Smooth muscle cell of the brain vasculature (primary cell): Measurements from ENCODE around the gene RIPK4.

ENCODE experiments used
- DNase-seq: peaks from one replicate; pipeline ENCODE4 v3.0.0-alpha.2; 2012; ENCODE audit warnings: low read depth, low spot score

The RIPK4 gene

GRCh38 chr21:41769111-41769510, 2.3 kb upstream of the RIPK4 start:
- DNase-seq, result no peak

GRCh38 chr21:41768437-41769042, 1.7 kb upstream of the RIPK4 start:
- DNase-seq, result no peak

DNA sequence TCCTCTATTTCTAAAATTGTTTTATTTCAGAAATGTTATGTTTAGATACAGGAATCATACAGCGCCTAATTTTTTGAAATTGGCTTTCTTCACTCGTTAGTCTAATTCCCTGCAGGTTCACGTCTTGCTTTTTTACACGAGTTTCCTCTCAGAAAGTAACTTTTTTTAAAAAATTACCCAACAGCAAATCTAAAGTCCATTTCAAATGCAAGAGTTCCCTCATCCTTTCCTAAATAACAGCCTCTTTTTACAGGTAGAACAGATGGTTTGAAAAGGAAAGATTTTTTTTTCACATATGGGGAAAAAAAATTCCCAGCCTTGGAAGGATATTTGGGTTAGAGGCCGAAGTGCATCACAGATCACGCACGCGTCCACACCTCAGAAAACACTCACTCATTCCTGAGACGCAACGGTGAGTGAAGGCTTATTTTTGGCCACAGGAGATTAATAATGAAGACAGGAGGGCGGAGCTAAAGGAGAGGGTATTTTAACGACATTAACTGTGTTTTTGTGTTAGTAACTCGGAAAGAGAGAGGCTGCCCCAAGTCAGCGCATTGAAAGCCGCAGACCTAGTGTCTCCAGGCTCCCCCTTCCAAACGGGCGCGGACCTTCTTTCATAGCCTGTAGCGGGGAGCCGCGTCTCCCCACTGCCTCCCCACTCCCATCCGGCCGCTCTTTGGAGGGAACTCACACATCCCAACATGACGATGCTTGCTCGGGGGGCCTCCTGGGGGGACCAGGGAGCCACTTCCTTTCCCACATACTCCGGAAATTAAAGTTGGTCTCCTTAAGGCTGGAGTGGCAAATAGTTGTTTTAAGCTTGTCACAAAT, 969 bp upstream of the RIPK4 start:
- no peak for DNase-seq

- no peak for DNase-seq
Observed at GRCh38 chr21:41765973-41766882, 624 bp downstream of the RIPK4 start.

- no peak for DNase-seq
Observed at GRCh38 chr21:41765420-41765821, 1.4 kb downstream of the RIPK4 start.

- no peak for DNase-seq
Observed at GRCh38 chr21:41764558-41765419, 2.1 kb downstream of the RIPK4 start.

GRCh38 chr21:41763996-41764395, 2.9 kb downstream of the RIPK4 start:
- DNase-seq, result no peak

DNA sequence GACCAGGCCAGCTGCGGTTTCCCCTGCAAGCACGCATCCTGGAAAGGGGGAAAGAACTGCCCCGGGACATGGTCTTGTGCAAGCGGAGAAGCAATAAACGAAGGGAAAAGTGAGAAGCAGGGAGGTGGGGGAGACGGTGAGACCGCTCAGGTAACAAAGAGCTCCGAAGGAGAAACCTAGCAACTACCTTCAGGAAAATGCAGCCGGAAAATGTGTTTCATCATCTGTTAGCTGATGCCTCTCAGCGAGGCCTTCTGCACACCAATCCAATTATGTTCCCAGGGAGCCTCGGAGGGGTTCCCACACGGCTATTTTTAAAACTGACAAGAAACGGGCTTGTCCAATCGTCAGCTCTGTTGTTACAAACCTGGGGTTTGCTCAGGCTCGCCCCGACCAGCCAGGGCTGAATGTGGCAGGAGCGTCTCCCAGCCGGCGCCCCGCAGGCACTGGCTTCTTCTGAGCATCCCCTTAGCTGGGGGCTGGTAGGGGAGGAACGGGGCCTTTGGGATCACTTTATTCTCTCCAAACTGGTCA, 3.4 kb downstream of the RIPK4 start:
- no peak for DNase-seq

- DNase-seq, result no peak
Observed at GRCh38 chr21:41762753-41763152, 4.1 kb downstream of the RIPK4 start.

DNA sequence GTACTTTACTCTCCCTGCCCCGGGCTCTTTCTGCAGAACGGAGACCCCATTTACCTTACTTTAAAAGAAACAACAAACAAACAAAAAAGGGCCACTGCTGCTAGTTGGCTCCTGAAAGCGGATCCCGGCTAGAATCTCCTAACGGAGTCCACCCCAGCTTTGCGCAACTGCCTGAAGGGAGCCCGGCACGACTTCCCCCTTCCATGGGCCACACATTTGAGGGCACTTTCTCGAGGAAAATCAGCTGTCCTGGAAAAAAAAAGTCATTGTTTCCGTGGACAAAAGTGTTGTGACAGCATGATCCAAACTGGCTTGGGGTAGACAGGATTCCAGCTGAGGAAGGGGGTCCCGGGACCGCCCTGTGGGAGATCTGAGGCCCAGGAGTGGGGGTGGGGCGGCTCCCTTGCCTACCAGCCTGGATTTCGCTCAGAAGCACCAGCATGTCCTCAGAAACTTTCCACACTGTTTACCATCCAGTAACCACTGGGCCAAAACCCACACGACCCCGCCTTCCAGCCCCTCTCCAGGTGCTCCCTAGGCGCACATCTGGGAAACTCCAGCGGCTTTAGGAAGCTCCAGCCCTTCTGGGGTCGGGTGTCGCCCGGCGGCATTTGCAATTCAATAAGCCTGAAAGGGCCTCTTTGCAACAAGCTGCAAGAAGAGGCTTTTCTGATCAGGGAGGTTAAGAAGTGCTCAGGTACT, 4.8 kb downstream of the RIPK4 start:
- no peak for DNase-seq

DNA sequence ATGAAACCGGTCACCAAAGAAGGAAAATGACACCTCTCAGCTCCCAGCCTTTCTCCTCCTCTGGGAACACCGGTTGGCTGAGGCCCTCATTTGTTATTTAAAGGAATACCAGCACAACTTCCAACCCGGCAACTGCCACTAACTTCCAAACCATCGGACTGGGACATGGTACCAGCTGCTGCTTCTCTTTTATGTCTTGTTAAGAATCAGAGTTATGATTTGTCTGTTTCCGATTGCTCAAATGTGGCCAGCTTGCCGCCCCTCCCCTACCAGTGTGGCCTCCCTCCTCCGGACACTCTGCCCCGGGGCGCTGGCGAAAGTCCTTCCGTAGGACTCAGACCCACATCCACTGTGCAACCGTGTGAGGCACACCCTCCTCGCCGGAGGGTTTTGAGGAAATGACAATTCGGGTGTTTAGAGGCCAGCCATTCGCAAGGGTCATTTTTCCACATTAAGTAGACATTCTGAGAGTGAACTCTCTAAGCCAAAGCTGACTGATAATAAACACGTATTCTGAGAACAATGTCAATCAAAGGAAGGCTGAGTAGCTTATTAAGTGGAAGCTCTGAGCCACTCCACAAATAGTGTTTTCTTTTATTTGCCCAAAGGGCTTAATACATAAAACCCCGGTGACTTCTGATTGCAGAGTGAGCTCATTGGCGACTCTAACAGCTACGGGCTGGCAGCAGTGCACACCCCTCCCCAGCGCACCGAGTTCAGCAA, 5.5 kb downstream of the RIPK4 start:
- no peak for DNase-seq

DNA sequence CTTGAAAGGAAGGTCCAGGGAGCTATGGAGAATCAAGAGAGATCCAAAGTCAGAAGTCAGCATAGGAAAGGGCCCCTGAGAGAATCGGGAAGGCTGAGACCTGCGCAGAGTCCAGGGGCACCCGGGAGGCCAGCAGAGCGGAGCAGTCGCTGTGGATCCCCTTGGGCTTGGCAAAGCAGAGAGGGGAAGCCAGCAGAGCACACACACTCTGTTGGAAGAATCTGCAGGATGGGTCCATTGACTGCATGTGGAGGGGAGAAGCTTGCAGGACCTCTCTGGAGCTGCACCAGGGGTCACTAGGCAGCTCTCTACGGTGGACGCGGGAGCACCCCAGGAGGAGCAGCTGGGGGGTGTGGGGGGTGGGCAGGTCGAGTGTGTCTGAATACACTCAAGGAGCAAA, 6.4 kb downstream of the RIPK4 start:
- no peak for DNase-seq

GRCh38 chr21:41759926-41760325, 6.9 kb downstream of the RIPK4 start:
- no peak for DNase-seq

DNA sequence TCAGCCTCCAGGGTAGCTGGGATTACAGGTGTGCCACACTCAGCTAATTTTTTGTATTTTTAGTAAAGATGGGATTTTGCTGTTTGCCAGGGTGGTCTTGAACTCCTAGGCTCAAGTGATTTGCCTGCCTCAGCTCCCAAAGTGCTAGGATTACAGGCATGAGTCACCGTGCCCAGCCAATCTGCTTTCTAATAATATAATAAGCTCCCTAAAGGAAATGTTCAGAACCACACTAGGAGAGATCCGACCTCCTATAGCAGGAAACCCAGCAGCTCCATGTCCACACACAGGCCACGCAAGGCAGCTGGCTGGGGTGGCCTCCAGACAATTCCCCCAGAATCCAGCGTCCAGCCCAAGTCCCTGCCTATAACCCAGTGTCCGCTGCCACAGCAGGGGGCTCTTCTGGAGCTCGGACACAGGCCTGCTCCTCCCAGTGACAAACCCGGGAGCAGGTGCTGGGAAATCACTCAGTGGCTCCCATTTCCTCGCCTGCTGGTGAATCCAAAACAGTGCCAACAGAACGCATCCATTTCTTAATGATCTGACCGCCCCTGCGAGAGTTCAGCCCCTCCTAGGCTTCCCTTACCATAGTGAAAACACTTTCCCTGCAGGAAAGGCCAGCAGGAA, 7.5 kb downstream of the RIPK4 start:
- no peak for DNase-seq

DNA sequence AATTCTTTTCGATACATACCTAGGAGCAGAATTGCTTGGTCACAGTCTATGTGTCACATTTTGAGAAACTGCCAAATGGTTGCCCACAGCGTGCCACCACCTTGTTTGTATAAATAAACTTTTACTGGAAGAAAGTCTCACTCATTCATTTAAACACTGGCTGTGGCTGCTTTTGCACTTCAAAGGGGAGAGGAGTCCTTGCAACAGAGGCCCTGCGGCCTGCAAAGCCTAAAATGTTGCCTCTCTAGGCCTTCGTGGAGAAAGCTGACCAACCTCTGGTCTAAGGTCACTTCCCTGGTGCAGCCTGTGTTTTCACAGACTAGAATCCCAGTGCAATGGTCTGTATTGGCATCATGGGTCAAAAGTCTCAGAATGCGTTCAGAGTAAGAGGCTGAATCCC, 8.3 kb downstream of the RIPK4 start:
- no peak for DNase-seq

GRCh38 chr21:41755934-41756773, 10.7 kb downstream of the RIPK4 start:
- no peak for DNase-seq

DNA sequence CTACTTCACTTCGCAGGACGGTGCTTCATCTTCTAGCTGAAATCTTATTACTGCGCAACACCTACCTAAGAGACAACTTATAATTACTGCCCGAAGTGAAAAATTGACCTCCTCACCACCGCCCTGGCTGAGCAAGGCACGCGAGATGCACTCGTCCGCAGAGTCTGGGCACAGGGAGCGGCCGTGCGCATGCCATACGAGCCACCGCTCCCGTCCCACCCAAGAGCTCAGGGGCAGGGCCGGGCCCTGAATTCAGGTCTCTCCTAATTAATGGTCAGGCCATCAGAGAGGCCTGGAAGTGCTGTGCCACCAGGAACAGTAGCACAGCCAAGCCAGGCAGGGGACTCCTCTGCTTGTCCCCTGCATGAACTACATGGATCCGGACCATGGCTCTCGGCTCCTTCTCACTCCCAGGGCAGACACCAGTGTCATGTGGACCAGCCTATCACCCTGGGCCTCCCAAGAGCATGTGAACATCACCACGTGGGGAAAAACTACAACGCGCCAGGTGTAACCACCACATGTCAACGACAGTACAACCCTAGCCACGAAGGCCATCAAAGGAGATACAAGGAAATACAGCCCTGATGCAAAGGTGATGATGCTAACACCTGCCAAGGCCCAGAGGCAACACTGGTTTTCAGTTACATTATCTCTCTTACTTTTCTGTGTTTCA, 11.5 kb downstream of the RIPK4 start:
- DNase-seq, result no peak

DNA sequence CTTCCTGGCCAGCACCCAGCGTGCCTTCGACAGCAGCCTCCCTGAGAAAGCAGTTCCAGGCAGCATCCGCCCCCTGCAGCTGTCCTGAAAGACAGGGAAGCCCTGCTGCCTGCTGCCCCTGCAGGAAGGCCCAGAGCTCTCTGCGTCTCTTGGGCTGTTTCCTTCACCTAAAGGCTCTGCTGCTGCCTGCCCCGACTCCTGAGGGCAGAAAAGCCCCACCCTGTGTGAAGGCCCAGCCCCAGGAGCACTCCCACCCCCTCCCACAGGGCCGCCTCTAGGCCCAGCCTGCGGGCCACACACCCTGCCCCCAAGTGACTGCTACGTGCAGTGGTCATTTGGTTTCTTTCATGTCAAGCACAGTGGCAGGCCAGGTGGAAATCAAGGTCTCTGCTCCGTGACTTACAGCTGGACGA, 12.4 kb downstream of the RIPK4 start:
- DNase-seq, result no peak
